ENCODE measurements around the gene NFIL3.
"Not testable (repeated sequence)": the region's sequence is repeated elsewhere in the genome, so short reads cannot be mapped to it uniquely, and the experiment has no call there.

The NFIL3 gene, protein sequence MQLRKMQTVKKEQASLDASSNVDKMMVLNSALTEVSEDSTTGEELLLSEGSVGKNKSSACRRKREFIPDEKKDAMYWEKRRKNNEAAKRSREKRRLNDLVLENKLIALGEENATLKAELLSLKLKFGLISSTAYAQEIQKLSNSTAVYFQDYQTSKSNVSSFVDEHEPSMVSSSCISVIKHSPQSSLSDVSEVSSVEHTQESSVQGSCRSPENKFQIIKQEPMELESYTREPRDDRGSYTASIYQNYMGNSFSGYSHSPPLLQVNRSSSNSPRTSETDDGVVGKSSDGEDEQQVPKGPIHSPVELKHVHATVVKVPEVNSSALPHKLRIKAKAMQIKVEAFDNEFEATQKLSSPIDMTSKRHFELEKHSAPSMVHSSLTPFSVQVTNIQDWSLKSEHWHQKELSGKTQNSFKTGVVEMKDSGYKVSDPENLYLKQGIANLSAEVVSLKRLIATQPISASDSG

DNA sequence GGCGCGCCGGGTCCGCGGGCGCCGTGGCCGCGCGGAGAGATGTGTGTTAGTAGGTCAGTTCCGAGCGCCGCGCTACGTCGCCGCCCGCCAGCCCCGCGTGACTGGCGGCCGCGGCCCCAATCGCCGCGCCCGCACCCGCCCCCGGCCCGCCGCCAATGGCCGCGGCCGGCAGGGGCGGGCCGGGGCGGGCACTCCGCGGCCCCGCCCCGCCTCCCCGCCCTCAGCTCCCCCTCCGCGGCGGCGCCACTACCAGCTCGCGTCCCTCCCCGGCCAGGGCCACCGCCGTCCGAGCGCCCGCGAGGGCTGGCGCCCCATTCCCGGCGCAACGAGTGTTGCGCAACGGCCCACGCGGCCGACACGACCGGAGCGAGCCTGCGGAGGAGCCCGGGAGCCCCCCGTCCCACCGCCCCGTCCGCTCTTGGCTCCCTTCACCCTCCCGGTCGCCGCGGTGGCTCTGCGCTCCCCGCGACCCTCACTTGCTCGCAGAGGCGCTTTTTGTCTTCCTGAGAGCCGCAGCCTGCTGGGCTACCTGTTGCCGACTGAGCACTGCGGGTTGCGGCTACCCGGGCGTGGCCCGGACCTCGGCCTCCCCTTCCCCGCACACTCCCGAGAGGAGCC is at the start of gene NFIL3:
Gene NFIL3 (minus strand): TSS at position 48 of the 618 bp plus-strand sequence. CDS start 13,098 bp downstream, outside the sequence.
- peaks cover 27% of the 10 kb centered on the region for H3K4me1 ChIP-seq (ENCODE audit: control insufficient read depth, insufficient read depth, low read length)
- H3K36me3 ChIP-seq (ENCODE audit: control insufficient read depth, insufficient read depth, low read length): no peaks in the 10 kb centered on the region

DNA sequence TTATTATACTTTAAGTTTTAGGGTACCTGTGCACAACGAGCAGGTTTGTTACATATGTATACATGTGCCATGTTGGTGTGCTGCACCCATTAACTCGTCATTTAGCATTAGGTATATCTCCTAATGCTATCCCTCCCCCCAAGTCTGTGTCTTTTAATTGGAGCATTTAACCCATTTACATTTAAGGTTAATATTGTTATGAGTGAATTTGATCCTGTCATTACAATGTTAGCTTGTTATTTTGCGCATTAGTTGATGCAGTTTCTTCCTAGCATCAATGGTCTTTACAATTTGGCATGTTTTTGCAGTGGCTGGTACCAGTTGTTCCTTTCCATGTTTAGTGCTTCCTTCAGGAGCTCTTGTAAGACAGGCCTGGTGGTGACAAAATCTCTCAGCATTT is 47.9 kb upstream of the NFIL3 start:
- not testable (repeated sequence) for H3K4me1 ChIP-seq (ENCODE audit: control insufficient read depth, insufficient read depth, low read length)

More for the DNA sequence above, at the start of gene NFIL3:
- Histone ChIP-seq H3K9me3 (ENCODE audit: control insufficient read depth, low read length) (no peaks in the 10 kb centered on the region), H3K9ac (ENCODE audit: low read length) (peak within 1 kb of the TSS; percentile 84), H3K27me3 (ENCODE audit: control insufficient read depth, insufficient read depth, low read length) (peaks cover 5% of the 10 kb centered on the region), H3K4me3 (ENCODE audit: low read length) (peak within 1 kb of the TSS; percentile 80)

DNA sequence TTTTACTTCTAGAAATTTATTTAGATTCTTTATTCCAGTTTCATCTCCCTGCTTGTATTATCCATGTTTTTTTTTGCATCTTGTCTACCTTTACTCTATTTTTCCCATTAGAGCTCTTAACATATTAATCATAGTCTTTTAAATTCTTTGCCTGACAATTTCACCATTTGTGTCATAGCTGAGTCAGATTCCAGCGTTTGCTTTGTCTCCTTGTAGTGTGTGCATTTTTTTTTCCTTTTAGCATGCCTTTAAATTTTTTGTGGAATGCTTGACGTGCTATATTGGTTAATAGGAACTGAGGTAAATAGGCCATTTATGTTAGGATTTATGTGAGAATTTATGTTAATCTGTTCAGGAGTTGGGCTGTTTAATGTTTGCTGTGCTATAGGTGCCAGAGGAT is 41.8 kb upstream of the NFIL3 start:
- H3K9ac ChIP-seq (ENCODE audit: low read length): no peak overlapping the region
- no peaks in the 10 kb centered on the region for H3K4me1 ChIP-seq (ENCODE audit: control insufficient read depth, insufficient read depth, low read length)
- H3K9me3 ChIP-seq (ENCODE audit: control insufficient read depth, low read length): no peaks in the 10 kb centered on the region
- H3K27me3 ChIP-seq (ENCODE audit: control insufficient read depth, insufficient read depth, low read length): no peaks in the 10 kb centered on the region
- H3K4me3 ChIP-seq (ENCODE audit: low read length): no peak overlapping the region
- no peaks in the 10 kb centered on the region for H3K36me3 ChIP-seq (ENCODE audit: control insufficient read depth, insufficient read depth, low read length)

More for the DNA sequence above, 47.9 kb upstream of the NFIL3 start:
- H3K36me3 ChIP-seq (ENCODE audit: control insufficient read depth, insufficient read depth, low read length); H3K9ac ChIP-seq (ENCODE audit: low read length); H3K4me3 ChIP-seq (ENCODE audit: low read length); H3K9me3 ChIP-seq (ENCODE audit: control insufficient read depth, low read length); H3K27me3 ChIP-seq (ENCODE audit: control insufficient read depth, insufficient read depth, low read length): not testable (repeated sequence)

DNA sequence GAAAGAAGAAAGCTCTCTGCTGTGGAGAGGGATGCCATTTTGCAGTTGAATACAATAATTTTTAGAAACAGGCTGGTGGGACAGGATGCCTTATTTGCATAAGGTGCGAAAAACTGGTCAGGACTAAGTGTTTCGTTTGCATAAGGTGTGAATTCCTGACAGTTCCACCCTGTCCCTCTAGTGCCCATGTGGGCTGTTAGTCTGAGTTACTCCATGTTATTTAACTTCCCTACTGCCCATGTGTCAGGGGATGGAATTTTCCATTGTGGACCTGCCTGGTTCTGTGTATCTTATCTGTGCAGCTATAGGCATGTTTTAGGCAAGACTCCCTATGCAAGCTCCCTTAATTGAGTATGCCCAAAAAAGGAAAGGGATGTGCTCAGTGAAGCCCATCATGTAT is 35.3 kb upstream of the NFIL3 start:
- no peak overlapping the region for H3K9ac ChIP-seq (ENCODE audit: low read length)
- H3K9me3 ChIP-seq (ENCODE audit: control insufficient read depth, low read length): no peaks in the 10 kb centered on the region
- no peaks in the 10 kb centered on the region for H3K4me1 ChIP-seq (ENCODE audit: control insufficient read depth, insufficient read depth, low read length)
- H3K4me3 ChIP-seq (ENCODE audit: low read length): no peak overlapping the region
- no peaks in the 10 kb centered on the region for H3K27me3 ChIP-seq (ENCODE audit: control insufficient read depth, insufficient read depth, low read length)
- H3K36me3 ChIP-seq (ENCODE audit: control insufficient read depth, insufficient read depth, low read length): no peaks in the 10 kb centered on the region

DNA sequence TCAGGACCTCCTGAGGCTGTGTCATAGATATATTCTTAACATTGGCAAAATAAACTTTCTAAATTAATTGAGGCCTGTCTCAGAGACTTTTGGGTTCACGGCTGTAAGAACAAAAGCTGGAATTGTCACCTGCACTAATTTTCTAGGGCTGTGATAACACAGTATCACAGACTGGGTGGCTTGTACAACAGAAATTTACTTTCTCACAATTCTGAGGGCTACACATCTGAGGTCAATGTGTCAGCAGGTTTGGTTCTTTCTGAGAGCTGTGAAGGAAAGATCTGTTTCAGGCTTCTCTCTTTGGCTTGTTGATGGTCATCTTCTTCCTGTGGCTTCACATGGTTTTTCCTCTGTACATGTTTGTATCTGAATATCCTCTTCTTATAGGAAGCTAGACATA is 29.2 kb upstream of the NFIL3 start:
- H3K4me1 ChIP-seq (ENCODE audit: control insufficient read depth, insufficient read depth, low read length): no peaks in the 10 kb centered on the region
- no peak overlapping the region for H3K9ac ChIP-seq (ENCODE audit: low read length)
- H3K4me3 ChIP-seq (ENCODE audit: low read length): no peak overlapping the region
- no peaks in the 10 kb centered on the region for H3K36me3 ChIP-seq (ENCODE audit: control insufficient read depth, insufficient read depth, low read length)
- H3K27me3 ChIP-seq (ENCODE audit: control insufficient read depth, insufficient read depth, low read length): no peaks in the 10 kb centered on the region
- no peaks in the 10 kb centered on the region for H3K9me3 ChIP-seq (ENCODE audit: control insufficient read depth, low read length)

DNA sequence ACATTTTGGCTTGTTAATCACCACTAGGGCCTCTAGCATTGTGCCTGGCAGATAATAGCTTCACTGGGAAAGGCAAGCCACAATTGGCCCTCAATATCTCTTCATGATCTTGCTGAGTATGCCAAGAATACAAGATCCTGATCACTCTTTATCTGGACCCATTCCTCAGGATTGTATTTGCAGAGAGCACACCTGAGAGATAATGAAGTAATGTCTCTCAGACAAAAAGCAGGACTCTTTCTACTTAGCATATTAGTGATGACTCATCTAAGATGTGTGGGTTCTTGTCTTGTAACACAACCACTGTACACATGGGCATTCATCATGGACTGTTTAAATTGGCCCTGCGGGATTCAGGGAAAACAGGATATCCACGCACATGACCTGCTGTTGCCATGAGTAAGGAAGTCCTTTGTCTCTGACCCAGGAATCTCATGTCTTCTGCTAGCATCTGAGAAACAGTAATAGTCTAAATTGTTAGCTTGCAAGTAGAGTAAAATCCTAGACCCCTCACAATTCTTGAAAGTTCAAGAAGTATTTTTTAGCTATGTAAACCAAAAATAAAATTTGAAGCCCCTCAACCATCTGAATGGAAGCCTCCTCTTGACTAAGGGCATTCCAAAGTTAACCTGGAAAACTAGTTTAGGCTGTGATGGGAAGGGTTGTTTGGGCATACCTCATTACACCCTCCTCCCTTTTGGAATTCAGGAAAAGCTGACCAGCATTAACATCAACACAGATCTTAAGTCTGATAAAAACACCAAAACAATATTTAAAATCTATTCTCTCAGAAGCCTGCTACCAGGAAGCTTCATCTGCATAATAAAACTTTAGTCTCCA is 28.0 kb upstream of the NFIL3 start:
- no peaks in the 10 kb centered on the region for H3K4me1 ChIP-seq (ENCODE audit: control insufficient read depth, insufficient read depth, low read length)
- no peak overlapping the region for H3K4me3 ChIP-seq (ENCODE audit: low read length)
- H3K27me3 ChIP-seq (ENCODE audit: control insufficient read depth, insufficient read depth, low read length): no peaks in the 10 kb centered on the region
- no peak overlapping the region for H3K9ac ChIP-seq (ENCODE audit: low read length)
- H3K9me3 ChIP-seq (ENCODE audit: control insufficient read depth, low read length): no peaks in the 10 kb centered on the region
- no peaks in the 10 kb centered on the region for H3K36me3 ChIP-seq (ENCODE audit: control insufficient read depth, insufficient read depth, low read length)

DNA sequence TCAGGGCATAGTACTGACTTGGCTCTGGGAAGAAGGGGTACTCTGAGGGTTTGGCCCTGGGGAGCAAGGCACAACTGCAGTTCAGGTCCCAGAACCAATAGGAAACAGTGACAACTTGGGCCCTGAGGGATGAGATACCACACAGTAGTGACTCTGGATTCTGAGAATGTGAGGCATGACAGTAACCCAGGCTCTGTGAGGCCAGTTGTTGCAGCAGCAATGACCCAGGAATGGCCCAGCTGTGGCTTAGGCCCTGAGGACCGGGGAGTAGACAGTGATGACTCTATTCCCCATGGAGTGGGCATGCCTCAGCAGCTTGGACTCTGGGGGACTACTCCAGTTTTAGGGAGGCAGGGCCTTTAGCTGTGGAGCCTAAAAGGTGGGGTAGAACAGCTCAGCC is 21.5 kb upstream of the NFIL3 start:
- H3K4me3 ChIP-seq (ENCODE audit: low read length): no peak overlapping the region
- no peaks in the 10 kb centered on the region for H3K9me3 ChIP-seq (ENCODE audit: control insufficient read depth, low read length)
- no peaks in the 10 kb centered on the region for H3K27me3 ChIP-seq (ENCODE audit: control insufficient read depth, insufficient read depth, low read length)
- no peak overlapping the region for H3K9ac ChIP-seq (ENCODE audit: low read length)
- H3K36me3 ChIP-seq (ENCODE audit: control insufficient read depth, insufficient read depth, low read length): no peaks in the 10 kb centered on the region
- H3K4me1 ChIP-seq (ENCODE audit: control insufficient read depth, insufficient read depth, low read length): no peaks in the 10 kb centered on the region

DNA sequence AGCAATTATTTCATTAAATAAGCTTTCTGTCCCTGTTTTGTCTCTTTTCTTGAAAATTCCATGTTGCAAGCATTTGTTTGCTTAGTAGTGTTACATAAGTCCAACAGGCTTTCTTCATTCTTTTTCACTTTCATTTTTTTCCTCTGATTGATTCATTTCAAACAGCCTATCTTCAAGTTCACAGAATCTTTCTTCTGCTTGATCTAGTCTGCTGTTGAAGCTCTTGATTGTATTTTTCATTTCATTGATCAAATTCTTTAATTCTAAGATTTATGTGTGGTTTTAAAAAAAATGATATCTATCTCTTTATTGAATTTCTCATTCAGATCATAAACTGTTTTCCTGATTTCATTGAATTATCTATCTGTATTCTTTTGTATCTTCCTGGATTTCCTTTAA is 20.4 kb upstream of the NFIL3 start:
- no peaks in the 10 kb centered on the region for H3K27me3 ChIP-seq (ENCODE audit: control insufficient read depth, insufficient read depth, low read length)
- H3K9ac ChIP-seq (ENCODE audit: low read length): no peak overlapping the region
- H3K36me3 ChIP-seq (ENCODE audit: control insufficient read depth, insufficient read depth, low read length): no peaks in the 10 kb centered on the region
- no peaks in the 10 kb centered on the region for H3K4me1 ChIP-seq (ENCODE audit: control insufficient read depth, insufficient read depth, low read length)
- no peaks in the 10 kb centered on the region for H3K9me3 ChIP-seq (ENCODE audit: control insufficient read depth, low read length)
- H3K4me3 ChIP-seq (ENCODE audit: low read length): no peak overlapping the region

DNA sequence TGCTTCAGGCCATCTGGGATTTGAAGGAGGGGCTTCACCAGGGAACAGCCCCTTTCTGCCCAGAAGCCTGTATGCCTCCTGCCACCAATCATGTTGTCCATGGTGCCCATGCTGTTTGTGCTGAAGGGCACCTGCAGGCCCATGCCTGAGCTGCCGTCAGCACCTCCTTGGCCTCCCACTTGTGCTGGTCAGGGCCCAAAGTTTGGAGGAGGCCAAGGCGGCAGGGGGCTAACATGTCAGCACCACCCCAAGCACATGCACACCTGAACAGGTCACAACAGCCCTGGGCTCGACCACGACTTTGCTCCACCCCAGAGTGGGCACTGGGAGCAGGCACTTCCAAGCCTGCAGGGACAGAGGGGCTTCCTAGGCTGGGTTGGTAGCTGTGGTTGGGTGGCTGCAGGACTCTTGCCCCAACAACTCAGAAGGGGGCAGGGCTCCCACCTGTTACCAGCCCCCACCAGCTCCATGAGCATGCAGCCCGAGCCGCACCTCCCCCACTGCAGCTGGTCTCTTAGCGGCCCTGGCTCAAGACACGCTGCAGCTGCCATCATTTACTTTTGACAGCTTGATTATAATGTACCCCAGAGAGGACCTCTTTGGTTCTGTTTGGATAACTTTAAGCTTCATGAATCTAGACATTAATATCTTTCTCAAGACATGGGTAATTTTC is 19.8 kb upstream of the NFIL3 start:
- Histone ChIP-seq H3K27me3 (ENCODE audit: control insufficient read depth, insufficient read depth, low read length) (no peaks in the 10 kb centered on the region), H3K4me1 (ENCODE audit: control insufficient read depth, insufficient read depth, low read length) (no peaks in the 10 kb centered on the region), H3K9ac (ENCODE audit: low read length) (no peak overlapping the region), H3K36me3 (ENCODE audit: control insufficient read depth, insufficient read depth, low read length) (no peaks in the 10 kb centered on the region), H3K9me3 (ENCODE audit: control insufficient read depth, low read length) (no peaks in the 10 kb centered on the region), H3K4me3 (ENCODE audit: low read length) (no peak overlapping the region)

DNA sequence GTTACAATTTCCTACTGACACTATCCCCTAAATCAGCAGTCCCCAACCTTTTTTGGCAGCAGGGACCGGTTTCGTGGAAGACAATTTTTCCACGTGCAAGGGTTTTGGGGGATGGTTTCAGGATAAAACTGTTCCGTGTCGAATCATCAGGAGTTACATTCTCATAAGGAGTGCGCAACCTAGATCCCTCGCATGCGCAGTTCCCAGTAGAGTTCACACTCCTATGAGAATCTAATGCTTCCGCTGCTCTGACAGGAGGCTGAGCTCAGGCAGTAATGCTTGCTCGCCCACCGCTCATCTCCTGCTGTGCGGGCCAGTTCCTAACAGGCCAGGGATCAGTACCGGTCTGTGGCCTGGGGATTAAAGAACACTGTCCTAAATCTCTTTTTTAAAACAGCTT is 13.2 kb upstream of the NFIL3 start:
- Histone ChIP-seq H3K36me3 (ENCODE audit: control insufficient read depth, insufficient read depth, low read length) (no peaks in the 10 kb centered on the region), H3K4me3 (ENCODE audit: low read length) (no peak overlapping the region), H3K4me1 (ENCODE audit: control insufficient read depth, insufficient read depth, low read length) (no peaks in the 10 kb centered on the region), H3K27me3 (ENCODE audit: control insufficient read depth, insufficient read depth, low read length) (no peaks in the 10 kb centered on the region), H3K9ac (ENCODE audit: low read length) (no peak overlapping the region), H3K9me3 (ENCODE audit: control insufficient read depth, low read length) (no peaks in the 10 kb centered on the region)

DNA sequence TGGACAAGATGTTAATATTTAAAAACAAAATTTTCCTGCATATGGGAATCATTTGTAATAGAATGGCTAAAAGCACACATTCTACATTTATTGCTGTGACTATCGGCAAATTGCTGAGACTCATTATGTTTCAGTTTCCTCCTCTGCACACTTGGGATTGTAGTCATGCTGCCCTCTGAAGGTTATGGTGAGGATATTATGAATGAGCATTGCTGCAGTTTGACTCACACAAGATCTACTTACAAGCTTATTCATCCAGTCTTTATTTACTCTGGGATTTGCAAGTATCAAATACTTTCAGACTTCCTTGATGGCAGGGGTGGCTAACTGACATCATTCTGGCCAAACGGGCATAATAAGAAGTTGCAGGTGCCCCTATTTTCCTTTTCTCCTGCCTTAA is 9.5 kb upstream of the NFIL3 start:
- Histone ChIP-seq H3K27me3 (ENCODE audit: control insufficient read depth, insufficient read depth, low read length) (no peaks in the 10 kb centered on the region), H3K9me3 (ENCODE audit: control insufficient read depth, low read length) (no peaks in the 10 kb centered on the region), H3K4me3 (ENCODE audit: low read length) (no peak overlapping the region), H3K4me1 (ENCODE audit: control insufficient read depth, insufficient read depth, low read length) (peaks cover 3% of the 10 kb centered on the region), H3K9ac (ENCODE audit: low read length) (no peak overlapping the region), H3K36me3 (ENCODE audit: control insufficient read depth, insufficient read depth, low read length) (no peaks in the 10 kb centered on the region)

All from mucosa of stomach (tissue), 1 donor.